ENCODE measurements around the gene KIF2C. TPM values are rescaled to one million over a fixed set of nuclear protein-coding genes. Genes with fewer than 3 reads are reported as not detected.
"Not testable (repeated sequence)": the region's sequence is repeated elsewhere in the genome, so short reads cannot be mapped to it uniquely, and the experiment has no call there.

The KIF2C gene
- polyA plus RNA-seq, 1 donor from 2014 or later, result 1.5 TPM

DNA sequence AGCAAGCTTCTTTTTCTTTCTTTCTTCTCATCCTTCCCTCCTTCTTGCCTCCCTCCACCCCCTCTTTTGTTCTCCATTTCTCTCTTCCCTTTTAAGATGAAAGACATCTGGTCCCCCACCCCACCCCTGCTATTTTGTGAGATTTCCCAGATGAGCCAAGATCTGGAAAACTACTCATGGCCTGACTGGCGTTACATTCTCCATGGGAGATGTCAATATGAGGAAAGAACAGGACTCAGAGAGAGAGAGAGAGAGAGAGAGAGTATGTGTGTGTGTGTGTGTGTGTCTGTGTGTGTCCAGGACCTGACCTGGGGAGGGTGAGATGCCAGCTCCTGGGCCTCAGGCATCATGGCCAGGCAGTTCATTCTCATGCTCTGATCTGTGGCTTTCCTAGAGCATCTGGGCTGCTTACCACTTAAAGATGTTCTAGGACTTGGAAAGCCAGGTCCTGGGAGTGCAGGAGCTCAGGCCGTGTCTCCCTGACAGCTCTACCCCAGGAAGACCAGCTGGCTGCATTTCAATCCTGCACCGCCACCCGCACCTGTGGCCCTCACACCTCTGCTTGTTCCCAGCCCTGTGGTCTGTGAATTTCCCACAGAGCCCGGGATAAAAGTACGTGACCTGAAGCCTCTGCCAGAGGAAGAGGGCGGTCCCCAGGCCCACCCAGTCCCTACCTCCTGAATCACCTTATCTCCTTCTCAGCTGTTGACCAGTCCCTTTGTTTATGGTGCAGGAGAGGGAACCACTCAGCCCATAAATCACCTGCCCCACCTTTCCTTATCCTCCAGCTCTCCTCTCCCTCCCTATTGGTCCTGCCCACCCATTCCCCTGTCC, 51.5 kb downstream of the KIF2C start:
- no peak overlapping the region for H3K9ac ChIP-seq (ENCODE audit: low read length)
- no peak for TF ChIP-seq RAD21 (conservative IDR thresholded peaks at IDR 0.05)
- no peak for TF ChIP-seq POLR2AphosphoS5 (IDR thresholded peaks at IDR 0.05)
- TF ChIP-seq, protein P1, sequence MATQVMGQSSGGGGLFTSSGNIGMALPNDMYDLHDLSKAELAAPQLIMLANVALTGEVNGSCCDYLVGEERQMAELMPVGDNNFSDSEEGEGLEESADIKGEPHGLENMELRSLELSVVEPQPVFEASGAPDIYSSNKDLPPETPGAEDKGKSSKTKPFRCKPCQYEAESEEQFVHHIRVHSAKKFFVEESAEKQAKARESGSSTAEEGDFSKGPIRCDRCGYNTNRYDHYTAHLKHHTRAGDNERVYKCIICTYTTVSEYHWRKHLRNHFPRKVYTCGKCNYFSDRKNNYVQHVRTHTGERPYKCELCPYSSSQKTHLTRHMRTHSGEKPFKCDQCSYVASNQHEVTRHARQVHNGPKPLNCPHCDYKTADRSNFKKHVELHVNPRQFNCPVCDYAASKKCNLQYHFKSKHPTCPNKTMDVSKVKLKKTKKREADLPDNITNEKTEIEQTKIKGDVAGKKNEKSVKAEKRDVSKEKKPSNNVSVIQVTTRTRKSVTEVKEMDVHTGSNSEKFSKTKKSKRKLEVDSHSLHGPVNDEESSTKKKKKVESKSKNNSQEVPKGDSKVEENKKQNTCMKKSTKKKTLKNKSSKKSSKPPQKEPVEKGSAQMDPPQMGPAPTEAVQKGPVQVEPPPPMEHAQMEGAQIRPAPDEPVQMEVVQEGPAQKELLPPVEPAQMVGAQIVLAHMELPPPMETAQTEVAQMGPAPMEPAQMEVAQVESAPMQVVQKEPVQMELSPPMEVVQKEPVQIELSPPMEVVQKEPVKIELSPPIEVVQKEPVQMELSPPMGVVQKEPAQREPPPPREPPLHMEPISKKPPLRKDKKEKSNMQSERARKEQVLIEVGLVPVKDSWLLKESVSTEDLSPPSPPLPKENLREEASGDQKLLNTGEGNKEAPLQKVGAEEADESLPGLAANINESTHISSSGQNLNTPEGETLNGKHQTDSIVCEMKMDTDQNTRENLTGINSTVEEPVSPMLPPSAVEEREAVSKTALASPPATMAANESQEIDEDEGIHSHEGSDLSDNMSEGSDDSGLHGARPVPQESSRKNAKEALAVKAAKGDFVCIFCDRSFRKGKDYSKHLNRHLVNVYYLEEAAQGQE (IDR thresholded peaks at IDR 0.05; ENCODE audit: borderline replicate concordance), result no peak
- no peak for TF ChIP-seq EP300 (conservative IDR thresholded peaks at IDR 0.05; ENCODE audit: poor library complexity, severe bottlenecking)
- TF ChIP-seq SMC3 (conservative IDR thresholded peaks at IDR 0.05; ENCODE audit: poor library complexity), result no peak
- H3K4me2 ChIP-seq (ENCODE audit: low read length), result no peak overlapping the region
- no peak overlapping the region for H3K27ac ChIP-seq (ENCODE audit: low read length)
- H3K79me2 ChIP-seq (replicated peaks; ENCODE audit: insufficient read depth, low read length), result no peaks in the 10 kb centered on the region
- no peaks in the 10 kb centered on the region for H3K9me3 ChIP-seq (ENCODE audit: low read length)
- no peak overlapping the region for H2AFZ ChIP-seq (ENCODE audit: low read depth, low read length)
- no peaks in the 10 kb centered on the region for H3K36me3 ChIP-seq (ENCODE audit: insufficient read depth, low read length)
- no peak overlapping the region for H3K4me3 ChIP-seq (ENCODE audit: low read length)
- no peaks in the 10 kb centered on the region for H4K20me1 ChIP-seq (ENCODE audit: insufficient read depth)
- H3F3A ChIP-seq (ENCODE audit: insufficient read depth, low read length, poor library complexity, severe bottlenecking), result no peaks in the 10 kb centered on the region
- H3K9me2 ChIP-seq (ENCODE audit: insufficient read depth, low read length), result no peaks in the 10 kb centered on the region
- no peaks in the 10 kb centered on the region for H3K27me3 ChIP-seq (ENCODE audit: insufficient read depth, low read depth, low read length)

DNA sequence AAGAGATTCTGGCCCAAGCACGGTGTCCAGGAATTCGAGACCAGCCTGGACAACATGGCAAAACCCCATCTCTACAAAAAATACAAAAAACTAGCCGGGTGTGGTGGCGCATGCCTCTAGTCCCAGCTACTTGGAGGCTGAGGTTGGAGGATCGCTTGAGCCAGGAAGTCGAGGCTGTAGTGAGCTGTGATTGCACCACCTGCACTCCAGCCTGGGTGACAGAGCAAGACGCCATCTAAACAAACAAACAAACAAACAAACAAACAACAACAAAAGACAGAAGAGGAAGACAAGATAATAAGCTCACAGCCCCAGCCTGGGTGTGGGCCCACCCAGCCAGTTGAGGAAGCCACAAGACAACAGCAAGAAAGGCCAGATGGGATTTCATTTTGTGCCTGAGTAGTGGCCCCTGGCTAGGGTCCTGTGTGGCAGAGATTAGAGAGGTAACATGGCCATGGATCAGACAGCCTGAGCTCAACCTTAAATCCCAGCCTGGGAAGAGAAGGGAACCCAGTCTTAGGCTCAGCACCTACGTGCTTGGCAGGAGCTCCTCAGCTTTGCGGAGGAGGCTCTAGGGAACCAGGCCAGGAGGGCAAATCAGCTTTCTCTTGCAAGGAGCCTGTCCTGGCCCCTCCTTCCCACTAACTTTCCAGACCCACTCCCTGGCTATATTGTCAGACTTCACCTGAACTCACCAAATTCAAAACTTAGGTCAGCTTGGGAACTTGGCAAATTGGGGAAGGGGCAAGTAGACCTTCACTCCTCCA, 53.3 kb downstream of the KIF2C start:
- Histone ChIP-seq H3K9me3 (ENCODE audit: low read length) (no peaks in the 10 kb centered on the region), H3K27me3 (ENCODE audit: insufficient read depth, low read depth, low read length) (no peaks in the 10 kb centered on the region), H3F3A (ENCODE audit: insufficient read depth, low read length, poor library complexity, severe bottlenecking) (no peaks in the 10 kb centered on the region), H3K36me3 (ENCODE audit: insufficient read depth, low read length) (no peaks in the 10 kb centered on the region), H4K20me1 (ENCODE audit: insufficient read depth) (no peaks in the 10 kb centered on the region), H3K27ac (ENCODE audit: low read length) (no peak overlapping the region), H3K79me2 (replicated peaks; ENCODE audit: insufficient read depth, low read length) (no peaks in the 10 kb centered on the region), H3K9ac (ENCODE audit: low read length) (no peak overlapping the region), H3K4me3 (ENCODE audit: low read length) (no peak overlapping the region), H3K4me2 (ENCODE audit: low read length) (no peak overlapping the region), H2AFZ (ENCODE audit: low read depth, low read length) (no peak overlapping the region), H3K9me2 (ENCODE audit: insufficient read depth, low read length) (no peaks in the 10 kb centered on the region)
- TF ChIP-seq, protein P2, sequence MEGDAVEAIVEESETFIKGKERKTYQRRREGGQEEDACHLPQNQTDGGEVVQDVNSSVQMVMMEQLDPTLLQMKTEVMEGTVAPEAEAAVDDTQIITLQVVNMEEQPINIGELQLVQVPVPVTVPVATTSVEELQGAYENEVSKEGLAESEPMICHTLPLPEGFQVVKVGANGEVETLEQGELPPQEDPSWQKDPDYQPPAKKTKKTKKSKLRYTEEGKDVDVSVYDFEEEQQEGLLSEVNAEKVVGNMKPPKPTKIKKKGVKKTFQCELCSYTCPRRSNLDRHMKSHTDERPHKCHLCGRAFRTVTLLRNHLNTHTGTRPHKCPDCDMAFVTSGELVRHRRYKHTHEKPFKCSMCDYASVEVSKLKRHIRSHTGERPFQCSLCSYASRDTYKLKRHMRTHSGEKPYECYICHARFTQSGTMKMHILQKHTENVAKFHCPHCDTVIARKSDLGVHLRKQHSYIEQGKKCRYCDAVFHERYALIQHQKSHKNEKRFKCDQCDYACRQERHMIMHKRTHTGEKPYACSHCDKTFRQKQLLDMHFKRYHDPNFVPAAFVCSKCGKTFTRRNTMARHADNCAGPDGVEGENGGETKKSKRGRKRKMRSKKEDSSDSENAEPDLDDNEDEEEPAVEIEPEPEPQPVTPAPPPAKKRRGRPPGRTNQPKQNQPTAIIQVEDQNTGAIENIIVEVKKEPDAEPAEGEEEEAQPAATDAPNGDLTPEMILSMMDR (IDR thresholded peaks at IDR 0.05; ENCODE audit: poor library complexity, severe bottlenecking), result no peak
- TF ChIP-seq, protein P1 (IDR thresholded peaks at IDR 0.05; ENCODE audit: borderline replicate concordance), result no peak
- TF ChIP-seq POLR2AphosphoS5 (IDR thresholded peaks at IDR 0.05), result no peak
- TF ChIP-seq RAD21 (conservative IDR thresholded peaks at IDR 0.05), result no peak
- no peak for TF ChIP-seq MXI1 (conservative IDR thresholded peaks at IDR 0.05; ENCODE audit: poor library complexity, severe bottlenecking)
- no peak for TF ChIP-seq SMC3 (conservative IDR thresholded peaks at IDR 0.05; ENCODE audit: poor library complexity)
- no peak for TF ChIP-seq TAF1 (IDR thresholded peaks at IDR 0.05; ENCODE audit: low read depth)
- no peak for TF ChIP-seq EP300 (conservative IDR thresholded peaks at IDR 0.05; ENCODE audit: poor library complexity, severe bottlenecking)
- TF ChIP-seq EZH2 (IDR thresholded peaks at IDR 0.05; ENCODE audit: borderline replicate concordance, insufficient read depth, low read length, poor library complexity, severe bottlenecking), result no peak

DNA sequence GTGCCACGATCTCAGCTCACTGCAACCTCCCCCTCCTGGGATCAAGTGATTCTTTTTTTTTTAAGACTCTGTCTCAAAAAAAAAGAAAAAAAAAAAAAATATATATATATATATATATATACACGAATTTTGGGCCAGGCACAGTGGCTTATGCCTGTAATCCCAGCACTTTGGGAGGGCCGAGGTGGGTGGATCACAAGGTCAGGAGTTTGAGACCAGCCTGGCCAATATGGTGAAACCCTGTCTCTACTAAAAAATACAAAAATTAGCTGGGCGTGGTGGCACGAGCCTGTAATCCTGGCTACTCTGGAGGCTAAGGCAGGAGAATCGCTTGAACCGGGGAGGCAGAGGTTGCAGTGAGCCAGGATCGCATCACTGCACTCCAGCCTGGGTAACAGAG, 58.2 kb downstream of the KIF2C start:
- not testable (repeated sequence) for H3K27me3 ChIP-seq (ENCODE audit: insufficient read depth, low read depth, low read length); H4K20me1 ChIP-seq (ENCODE audit: insufficient read depth); H2AFZ ChIP-seq (ENCODE audit: low read depth, low read length); H3K9me2 ChIP-seq (ENCODE audit: insufficient read depth, low read length); H3K9ac ChIP-seq (ENCODE audit: low read length); H3K79me2 ChIP-seq (replicated peaks; ENCODE audit: insufficient read depth, low read length); H3K9me3 ChIP-seq (ENCODE audit: low read length); H3K36me3 ChIP-seq (ENCODE audit: insufficient read depth, low read length); H3K4me3 ChIP-seq (ENCODE audit: low read length); H3K4me2 ChIP-seq (ENCODE audit: low read length); H3F3A ChIP-seq (ENCODE audit: insufficient read depth, low read length, poor library complexity, severe bottlenecking); H3K27ac ChIP-seq (ENCODE audit: low read length)

Measured in neural cell (in vitro differentiated cells).